HL-60 (cell line): ENCODE data around the gene TMEM39B.

ENCODE experiments used
- DNase-seq, 2 experiments: peaks; one replicate each; pipeline ENCODE4 v3.0.0-alpha.2; 2010 to 2020; ENCODE audit warnings: low read depth in 1 of 2, low spot score in 1 of 2
- H3K27ac ChIP-seq: fragments of 250-450 bp; sonication (Bioruptor Pico); replicated peaks from 2 replicates; pipeline ENCODE4 v1.5.1; 2020; ENCODE audit warnings: mild to moderate bottlenecking, moderate library complexity
- H3K27me3 ChIP-seq: fragments of 250-450 bp; sonication (Bioruptor Pico); 2 replicates; pipeline ENCODE4 v1.5.1; 2021; ENCODE audit warnings: mild to moderate bottlenecking, moderate library complexity; ENCODE audit not compliant: insufficient read depth, poor library complexity, severe bottlenecking
- H3K4me3 ChIP-seq: replicated peaks from 2 replicates; pipeline ENCODE4 v1.5.1; 2011; ENCODE audit warnings: mild to moderate bottlenecking, control low read depth, low read length; ENCODE audit not compliant: insufficient read depth
- GABPA ChIP-seq: IDR thresholded peaks from 2 replicates; pipeline ENCODE4 v1.6.1; 2012; ENCODE audit warnings: low read depth
- POLR2AphosphoS5 ChIP-seq: IDR thresholded peaks from 2 replicates; pipeline ENCODE4 v1.6.1; 2012; ENCODE audit warnings: low read depth
- SPI1 ChIP-seq: IDR thresholded peaks from 2 replicates; pipeline ENCODE4 v1.6.1; 2012; ENCODE audit warnings: low read depth, mild to moderate bottlenecking, borderline replicate concordance
- TF ChIP-seq, protein P1 (sequence below): IDR thresholded peaks from 2 replicates; pipeline ENCODE4 v1.6.1; 2012; ENCODE audit warnings: low read depth; ENCODE audit not compliant: insufficient replicate concordance
- TF ChIP-seq, protein P2 (sequence below): IDR thresholded peaks from one replicate; pipeline ENCODE4 v1.5.1; 2011; ENCODE audit warnings: low read length, control low read depth, inconsistent platforms; ENCODE audit not compliant: insufficient read depth

TMEM39B gene

DNA sequence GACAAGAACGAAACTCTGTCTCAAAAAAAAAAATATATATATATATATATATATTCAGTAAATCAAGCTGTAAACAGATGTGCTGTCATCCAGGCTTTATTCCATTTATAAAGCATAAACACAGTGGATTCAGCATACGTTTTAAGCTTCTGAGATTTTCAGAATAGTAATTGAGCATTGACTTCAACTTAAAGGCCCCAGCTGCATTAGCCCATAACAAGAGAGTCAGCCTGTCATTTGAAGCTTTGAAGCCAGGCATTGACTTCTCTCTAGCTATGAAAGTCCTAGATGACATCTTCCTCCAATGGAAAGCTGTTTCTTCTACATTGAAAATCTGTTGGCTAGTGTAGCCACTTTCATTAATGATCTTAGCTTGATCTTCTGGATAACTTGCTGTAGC lies 41.7 kb downstream of the TMEM39B start:
- Histone ChIP-seq H3K27me3 (no peaks in the 10 kb centered on the region), H3K4me3 (no peak overlapping the region), H3K27ac (no peak overlapping the region)
- DNase-seq, result no peak
- TF ChIP-seq SPI1 (no peak), GABPA (no peak), POLR2AphosphoS5 (no peak)
- TF ChIP-seq, protein P1, sequence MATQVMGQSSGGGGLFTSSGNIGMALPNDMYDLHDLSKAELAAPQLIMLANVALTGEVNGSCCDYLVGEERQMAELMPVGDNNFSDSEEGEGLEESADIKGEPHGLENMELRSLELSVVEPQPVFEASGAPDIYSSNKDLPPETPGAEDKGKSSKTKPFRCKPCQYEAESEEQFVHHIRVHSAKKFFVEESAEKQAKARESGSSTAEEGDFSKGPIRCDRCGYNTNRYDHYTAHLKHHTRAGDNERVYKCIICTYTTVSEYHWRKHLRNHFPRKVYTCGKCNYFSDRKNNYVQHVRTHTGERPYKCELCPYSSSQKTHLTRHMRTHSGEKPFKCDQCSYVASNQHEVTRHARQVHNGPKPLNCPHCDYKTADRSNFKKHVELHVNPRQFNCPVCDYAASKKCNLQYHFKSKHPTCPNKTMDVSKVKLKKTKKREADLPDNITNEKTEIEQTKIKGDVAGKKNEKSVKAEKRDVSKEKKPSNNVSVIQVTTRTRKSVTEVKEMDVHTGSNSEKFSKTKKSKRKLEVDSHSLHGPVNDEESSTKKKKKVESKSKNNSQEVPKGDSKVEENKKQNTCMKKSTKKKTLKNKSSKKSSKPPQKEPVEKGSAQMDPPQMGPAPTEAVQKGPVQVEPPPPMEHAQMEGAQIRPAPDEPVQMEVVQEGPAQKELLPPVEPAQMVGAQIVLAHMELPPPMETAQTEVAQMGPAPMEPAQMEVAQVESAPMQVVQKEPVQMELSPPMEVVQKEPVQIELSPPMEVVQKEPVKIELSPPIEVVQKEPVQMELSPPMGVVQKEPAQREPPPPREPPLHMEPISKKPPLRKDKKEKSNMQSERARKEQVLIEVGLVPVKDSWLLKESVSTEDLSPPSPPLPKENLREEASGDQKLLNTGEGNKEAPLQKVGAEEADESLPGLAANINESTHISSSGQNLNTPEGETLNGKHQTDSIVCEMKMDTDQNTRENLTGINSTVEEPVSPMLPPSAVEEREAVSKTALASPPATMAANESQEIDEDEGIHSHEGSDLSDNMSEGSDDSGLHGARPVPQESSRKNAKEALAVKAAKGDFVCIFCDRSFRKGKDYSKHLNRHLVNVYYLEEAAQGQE, result no peak
- TF ChIP-seq, protein P2, sequence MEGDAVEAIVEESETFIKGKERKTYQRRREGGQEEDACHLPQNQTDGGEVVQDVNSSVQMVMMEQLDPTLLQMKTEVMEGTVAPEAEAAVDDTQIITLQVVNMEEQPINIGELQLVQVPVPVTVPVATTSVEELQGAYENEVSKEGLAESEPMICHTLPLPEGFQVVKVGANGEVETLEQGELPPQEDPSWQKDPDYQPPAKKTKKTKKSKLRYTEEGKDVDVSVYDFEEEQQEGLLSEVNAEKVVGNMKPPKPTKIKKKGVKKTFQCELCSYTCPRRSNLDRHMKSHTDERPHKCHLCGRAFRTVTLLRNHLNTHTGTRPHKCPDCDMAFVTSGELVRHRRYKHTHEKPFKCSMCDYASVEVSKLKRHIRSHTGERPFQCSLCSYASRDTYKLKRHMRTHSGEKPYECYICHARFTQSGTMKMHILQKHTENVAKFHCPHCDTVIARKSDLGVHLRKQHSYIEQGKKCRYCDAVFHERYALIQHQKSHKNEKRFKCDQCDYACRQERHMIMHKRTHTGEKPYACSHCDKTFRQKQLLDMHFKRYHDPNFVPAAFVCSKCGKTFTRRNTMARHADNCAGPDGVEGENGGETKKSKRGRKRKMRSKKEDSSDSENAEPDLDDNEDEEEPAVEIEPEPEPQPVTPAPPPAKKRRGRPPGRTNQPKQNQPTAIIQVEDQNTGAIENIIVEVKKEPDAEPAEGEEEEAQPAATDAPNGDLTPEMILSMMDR, result no peak

DNA sequence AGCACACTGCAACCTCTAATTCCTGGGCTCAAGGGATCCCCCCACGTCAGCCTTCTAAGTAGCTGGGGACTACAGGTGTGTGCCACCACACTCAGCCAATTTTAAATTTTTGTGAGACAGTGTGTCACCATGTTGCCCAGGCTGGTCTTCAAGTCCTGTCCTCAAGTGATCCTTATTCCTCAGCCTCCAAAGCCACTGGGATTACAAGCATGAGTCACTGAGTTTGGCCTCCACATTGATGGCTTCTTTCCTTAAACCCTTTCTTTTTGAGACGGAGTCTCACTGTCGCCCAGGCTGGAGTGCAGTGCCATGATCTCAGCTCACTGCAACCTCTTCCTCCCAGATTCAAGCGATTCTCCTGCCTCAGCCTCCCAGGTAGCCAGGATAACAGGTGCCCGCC lies 42.8 kb downstream of the TMEM39B start:
- no peak overlapping the region for H3K27ac ChIP-seq
- DNase-seq, result no peak
- no peak for TF ChIP-seq SPI1
- TF ChIP-seq GABPA, result no peak
- TF ChIP-seq, protein P1, result no peak
- TF ChIP-seq, protein P2, result no peak
- no peak for TF ChIP-seq POLR2AphosphoS5
- H3K27me3 ChIP-seq, result no peaks in the 10 kb centered on the region
- no peak overlapping the region for H3K4me3 ChIP-seq

DNA sequence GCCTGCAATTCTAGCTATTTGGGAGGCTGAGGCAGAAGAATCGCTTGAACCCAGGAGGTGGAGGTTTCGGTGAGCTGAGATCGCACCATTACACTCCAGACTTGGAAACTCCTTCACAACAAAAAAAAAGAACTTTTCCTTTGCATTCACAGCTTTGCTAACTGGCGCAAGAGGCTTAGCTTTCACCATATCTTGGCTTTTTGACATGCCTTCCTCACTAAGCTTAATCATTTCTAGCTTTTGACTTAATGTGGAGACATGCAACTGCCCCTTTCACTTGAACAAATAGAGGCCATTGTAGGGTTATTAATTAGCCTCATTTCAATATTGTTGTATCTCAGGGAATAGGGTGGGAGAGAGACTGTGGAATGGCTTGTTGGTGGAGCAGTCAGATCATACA lies 43.8 kb downstream of the TMEM39B start:
- peak in 1 of 2 experiments; percentile 33 for DNase-seq
- Histone ChIP-seq H3K27me3 (no peaks in the 10 kb centered on the region), H3K27ac (peak overlapping the region; percentile 29; the same call in 1 of the 2 replicates), H3K4me3 (no peak overlapping the region)
- TF ChIP-seq SPI1 (no peak), POLR2AphosphoS5 (no peak), GABPA (no peak)
- TF ChIP-seq, protein P2, result no peak
- TF ChIP-seq, protein P1, result no peak
